Stimulated activated CD8-positive, alpha-beta memory T cell treated with anti-CD3 and anti-CD28 coated beads, Interleukin-7, amount 100 ng/mL, for 1 hour (primary cell): ENCODE data around the gene RTP3.
"Not testable (repeated sequence)": the region's sequence is repeated elsewhere in the genome, so short reads cannot be mapped to it uniquely, and the experiment has no call there.

Source experiments
- DNase-seq, 2 donors: peaks; one replicate each; pipeline ENCODE4 v3.0.0-alpha.2; 2020; ENCODE audit warnings: low read depth in 2 of 2

Gene RTP3

GRCh38 chr3:46491089-46492070, 6.4 kb upstream of the RTP3 start:
- DNase-seq = no peak

DNA sequence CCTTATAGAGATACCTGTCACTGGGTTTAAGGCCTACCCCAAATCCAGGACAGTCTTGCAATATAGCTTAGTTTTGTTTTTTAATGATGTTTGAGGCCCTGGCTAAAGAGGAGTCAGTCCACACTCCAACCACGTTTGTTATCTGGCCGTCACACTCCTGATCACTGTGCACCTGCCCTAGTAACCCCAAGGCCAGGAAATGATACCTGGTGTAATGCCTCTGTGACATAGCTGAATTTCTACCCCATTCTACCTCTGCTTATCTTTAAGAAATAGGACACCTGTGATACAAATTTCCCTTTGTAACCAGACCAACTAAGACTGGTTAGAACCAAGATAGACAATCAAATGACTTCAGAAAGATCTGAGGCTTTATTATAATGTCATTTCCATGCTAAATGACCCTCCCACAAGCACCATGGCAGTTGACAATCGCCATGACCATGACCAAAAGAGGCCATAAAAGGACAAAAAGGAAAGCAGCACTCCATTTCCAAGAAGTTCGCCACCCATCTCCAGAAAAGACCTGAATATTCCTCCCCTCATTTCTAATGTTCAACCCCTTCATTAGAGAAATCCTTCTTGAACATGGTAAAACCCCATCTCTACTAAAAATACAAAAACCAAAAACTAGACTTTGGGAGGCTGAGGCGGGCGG, 4.8 kb upstream of the RTP3 start:
- no peak for DNase-seq

- not testable (repeated sequence) for DNase-seq
Observed at GRCh38 chr3:46494491-46494890, 3.3 kb upstream of the RTP3 start.

GRCh38 chr3:46495901-46496456, 1.8 kb upstream of the RTP3 start:
- no peak for DNase-seq

GRCh38 chr3:46496746-46497555, 825 bp upstream of the RTP3 start:
- peak in 1 of 2 donors; percentile 41 for DNase-seq

GRCh38 chr3:46498916-46499519, 1.2 kb downstream of the RTP3 start:
- DNase-seq = no peak

- no peak for DNase-seq
Observed at GRCh38 chr3:46500656-46501635, 3.2 kb downstream of the RTP3 start.

DNA sequence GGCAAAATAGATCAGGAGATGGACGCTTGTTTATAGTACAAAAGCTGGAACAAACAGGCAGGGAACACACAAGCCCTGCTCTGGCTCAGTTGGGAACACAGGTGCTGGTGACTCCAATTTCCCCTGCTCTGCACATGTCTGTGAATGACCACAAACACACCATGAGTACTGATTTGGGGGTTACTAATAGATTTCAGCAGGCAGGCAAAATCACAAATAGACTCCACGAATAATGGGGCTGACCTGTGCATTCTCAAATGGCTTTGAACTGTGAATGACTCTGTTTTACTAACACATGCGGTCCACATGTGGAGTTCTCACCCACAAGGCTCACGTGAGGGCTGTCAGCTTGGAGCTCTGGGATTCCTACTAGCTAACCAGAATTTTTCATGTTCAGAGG, 3.9 kb downstream of the RTP3 start:
- DNase-seq = no peak

DNA sequence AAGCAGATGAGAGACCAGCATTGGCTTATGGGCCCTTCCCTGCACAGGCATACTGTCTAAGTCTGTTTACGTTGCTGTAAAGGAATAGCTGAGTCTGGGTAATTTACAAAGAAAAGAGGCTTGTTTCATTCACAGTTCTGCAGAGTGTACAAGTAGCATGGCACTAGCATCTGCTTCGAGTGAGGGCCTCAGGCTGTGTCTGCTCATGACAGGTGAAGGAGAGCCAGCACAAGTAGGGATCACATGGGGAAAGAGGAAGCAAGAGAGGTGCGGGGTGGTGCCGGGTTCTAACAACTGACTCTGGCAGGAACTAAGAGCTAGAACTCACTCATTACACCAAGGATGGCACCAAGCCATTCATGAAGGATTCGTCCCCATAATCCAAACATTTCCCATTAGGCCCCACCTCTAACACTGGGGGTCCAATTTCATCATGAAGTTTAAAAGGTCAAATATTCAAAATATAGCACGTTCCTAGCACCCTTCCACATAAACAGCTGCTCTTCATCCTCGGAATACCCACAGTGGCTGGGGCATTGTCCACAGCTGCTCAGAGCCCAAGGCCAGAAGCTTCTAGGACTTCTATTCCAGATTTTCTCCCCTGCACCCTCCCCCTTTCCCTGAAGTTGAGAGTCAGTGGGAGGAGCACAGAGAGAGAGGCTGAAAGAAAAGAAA, 5.6 kb downstream of the RTP3 start:
- no peak for DNase-seq

- DNase-seq = no peak
Observed at GRCh38 chr3:46504789-46505188, 7.0 kb downstream of the RTP3 start.

DNA sequence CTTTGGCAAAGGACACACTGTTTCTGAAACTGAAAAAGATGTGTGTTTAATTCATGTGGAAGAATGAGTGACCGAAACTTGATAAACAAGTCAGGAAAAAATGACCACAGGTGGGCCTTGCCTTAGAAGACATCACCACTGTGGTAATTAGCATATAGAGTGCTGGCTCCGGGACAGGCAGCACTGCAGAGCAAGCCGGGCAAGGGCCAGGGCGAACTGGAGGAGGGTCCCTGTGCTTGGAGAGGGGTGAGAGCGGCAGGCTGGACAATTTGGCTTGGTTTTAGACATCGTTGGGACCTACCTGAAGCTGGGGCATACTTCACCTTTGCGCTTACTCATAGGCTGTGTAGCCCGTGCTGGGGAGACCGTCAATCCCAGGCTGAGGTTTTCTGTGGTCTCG, 8.2 kb downstream of the RTP3 start:
- DNase-seq = no peak

DNA sequence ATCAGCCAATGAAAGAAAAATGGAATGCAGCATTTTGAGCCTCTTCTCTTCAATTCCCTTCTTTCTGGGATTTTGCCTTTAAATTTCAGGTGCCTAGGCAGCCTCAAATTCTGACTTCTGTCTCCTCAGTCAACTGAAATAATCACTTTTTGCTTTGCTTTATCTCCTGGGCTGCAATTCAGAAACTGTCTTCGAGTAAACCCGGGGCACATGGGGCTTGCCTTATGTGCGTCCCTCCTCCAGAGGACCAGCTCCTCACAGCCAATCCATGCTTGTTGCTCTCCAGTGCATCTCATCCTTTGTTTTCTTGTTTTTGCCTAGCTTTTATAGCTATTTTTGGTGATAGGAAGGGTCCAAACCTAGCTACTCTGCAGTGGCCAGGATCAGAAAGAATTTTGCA, 8.8 kb downstream of the RTP3 start:
- DNase-seq = no peak

DNA sequence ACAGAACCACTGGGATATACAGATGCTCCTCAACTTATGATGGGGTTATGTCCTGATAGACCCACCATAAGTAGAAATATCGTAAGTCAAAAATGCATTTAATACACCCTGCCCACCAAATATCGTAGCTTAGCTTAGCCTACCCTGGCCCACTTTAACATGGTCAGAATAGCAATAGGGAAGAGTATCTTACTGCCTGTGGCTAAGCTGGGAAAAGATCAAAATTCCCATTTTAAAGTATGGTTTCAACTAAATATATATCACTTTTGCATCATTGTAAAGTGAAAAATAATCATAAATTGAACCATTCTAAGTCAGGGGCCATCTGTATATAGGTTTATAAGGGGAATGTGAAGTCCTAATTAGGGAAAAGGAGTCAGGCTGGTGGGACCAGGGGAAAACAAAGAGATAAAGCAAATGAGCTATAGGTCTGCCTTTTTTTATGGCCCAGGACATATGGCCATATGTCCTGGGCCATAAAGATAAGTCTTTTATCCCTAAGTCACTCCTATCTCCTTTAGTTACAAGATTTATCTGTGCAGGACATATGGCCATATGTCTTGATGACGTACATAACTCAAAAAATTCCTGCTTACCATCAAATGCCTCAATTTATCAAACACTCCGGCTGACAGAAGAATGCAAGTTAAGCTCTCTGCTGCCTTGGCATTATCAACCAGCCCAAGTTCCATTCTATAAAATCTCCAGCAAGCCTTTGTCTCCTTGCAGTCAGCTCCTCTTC, 11.2 kb downstream of the RTP3 start:
- no peak for DNase-seq

- no peak for DNase-seq
Observed at GRCh38 chr3:46509661-46510187, 11.9 kb downstream of the RTP3 start.

GRCh38 chr3:46512191-46512749, 14.5 kb downstream of the RTP3 start:
- DNase-seq = no peak

DNA sequence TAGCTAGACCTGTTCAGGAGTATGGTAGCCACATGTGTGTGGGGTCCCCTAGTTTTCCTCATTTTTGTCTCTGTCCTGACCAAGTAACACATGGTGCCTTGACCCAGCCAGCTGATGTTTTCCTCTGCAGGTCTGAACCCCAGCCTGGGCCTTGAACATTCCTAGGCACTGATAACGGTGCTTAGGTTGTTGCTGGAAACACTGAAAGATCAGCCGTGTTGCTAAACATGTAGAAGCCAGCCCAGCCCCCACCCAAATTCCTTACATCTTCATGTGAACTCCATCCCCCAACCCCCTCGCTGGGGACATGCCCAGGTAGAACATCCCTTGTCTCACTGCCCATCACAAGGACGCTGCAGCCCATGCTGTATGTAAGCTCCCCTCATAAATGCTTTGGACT, 18.7 kb downstream of the RTP3 start:
- DNase-seq = no peak

DNA sequence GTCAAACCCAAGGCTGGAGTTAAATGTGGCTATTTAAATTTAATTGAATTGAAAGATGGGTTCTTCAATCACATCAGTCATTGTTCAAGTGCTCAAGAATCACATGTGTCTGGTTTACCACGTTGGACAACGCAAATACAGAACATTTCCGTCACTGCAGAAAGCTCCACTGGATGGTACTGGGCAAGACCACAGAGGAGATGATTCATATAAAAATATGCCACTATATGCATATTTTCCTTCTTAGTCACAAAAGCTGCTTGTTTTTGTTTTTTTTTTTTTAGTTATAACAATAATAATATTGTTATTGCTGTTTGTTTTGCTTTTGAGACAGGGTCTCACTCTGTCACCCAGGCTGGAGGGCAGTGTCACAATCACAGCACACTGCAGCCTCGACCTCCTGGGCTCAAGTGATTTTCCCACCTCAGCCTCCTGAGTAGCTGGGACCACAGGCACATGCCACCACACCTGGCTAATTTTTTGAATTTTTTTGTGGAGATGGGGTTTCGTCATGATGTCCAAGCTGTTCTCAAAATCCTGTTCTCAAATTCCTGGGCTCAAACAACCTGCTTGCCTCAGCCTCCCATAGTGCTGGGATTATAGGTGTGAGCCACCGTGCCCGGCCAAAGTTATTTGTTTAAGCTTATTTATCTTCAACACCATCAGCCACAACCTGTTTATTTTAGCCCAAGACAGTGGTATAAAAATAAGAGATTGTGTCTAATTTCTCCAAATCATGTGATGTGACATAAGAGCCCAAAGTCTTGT, 19.4 kb downstream of the RTP3 start:
- no peak for DNase-seq

GRCh38 chr3:46517784-46518181, 20.0 kb downstream of the RTP3 start:
- DNase-seq = no peak
